Measurements from ENCODE around the gene NSUN6.
"Not testable (repeated sequence)": the region's sequence is repeated elsewhere in the genome, so short reads cannot be mapped to it uniquely, and the experiment has no call there.

NSUN6 gene

GRCh38 chr10:18594574-18595156 lies 56.7 kb downstream of the NSUN6 start:
- DNase-seq (ENCODE audit: extremely low spot score), result peak; percentile 37
- ChIA-PET CTCF (no interaction called here), POLR2A (no interaction called here)
- no peak for TF ChIP-seq ZNF384 (IDR thresholded peaks at IDR 0.05)
- no peak for TF ChIP-seq FOXA1 (IDR thresholded peaks at IDR 0.05)
- no peak for TF ChIP-seq SP1 (IDR thresholded peaks at IDR 0.05)
- no peak for TF ChIP-seq LEF1 (IDR thresholded peaks at IDR 0.05; ENCODE audit: borderline replicate concordance)
- no peak for TF ChIP-seq CTBP1 (IDR thresholded peaks at IDR 0.05; ENCODE audit: borderline replicate concordance)
- TF ChIP-seq L3MBTL2 (conservative IDR thresholded peaks at IDR 0.05), result no peak
- no peak for TF ChIP-seq HDGF (IDR thresholded peaks at IDR 0.05; ENCODE audit: borderline replicate concordance)
- no peak for TF ChIP-seq FOXK2 (IDR thresholded peaks at IDR 0.05)
- no peak for TF ChIP-seq ELF4 (IDR thresholded peaks at IDR 0.05)
- no peak for TF ChIP-seq BHLHE40 (IDR thresholded peaks at IDR 0.05; ENCODE audit: borderline replicate concordance)
- TF ChIP-seq TARDBP (IDR thresholded peaks at IDR 0.05), result no peak
- TF ChIP-seq NFRKB (IDR thresholded peaks at IDR 0.05), result no peak
- TF ChIP-seq FOXM1 (IDR thresholded peaks at IDR 0.05; ENCODE audit: borderline replicate concordance), result no peak
- TF ChIP-seq, protein P1, sequence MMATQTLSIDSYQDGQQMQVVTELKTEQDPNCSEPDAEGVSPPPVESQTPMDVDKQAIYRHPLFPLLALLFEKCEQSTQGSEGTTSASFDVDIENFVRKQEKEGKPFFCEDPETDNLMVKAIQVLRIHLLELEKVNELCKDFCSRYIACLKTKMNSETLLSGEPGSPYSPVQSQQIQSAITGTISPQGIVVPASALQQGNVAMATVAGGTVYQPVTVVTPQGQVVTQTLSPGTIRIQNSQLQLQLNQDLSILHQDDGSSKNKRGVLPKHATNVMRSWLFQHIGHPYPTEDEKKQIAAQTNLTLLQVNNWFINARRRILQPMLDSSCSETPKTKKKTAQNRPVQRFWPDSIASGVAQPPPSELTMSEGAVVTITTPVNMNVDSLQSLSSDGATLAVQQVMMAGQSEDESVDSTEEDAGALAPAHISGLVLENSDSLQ (IDR thresholded peaks at IDR 0.05), result no peak
- TF ChIP-seq SUZ12 (IDR thresholded peaks at IDR 0.05), result no peak
- TF ChIP-seq ARNT (IDR thresholded peaks at IDR 0.05), result no peak

GRCh38 chr10:18591141-18591540 lies 60.2 kb downstream of the NSUN6 start:
- CTCF ChIA-PET, result not testable (repeated sequence)

GRCh38 chr10:18586637-18587036 lies 64.8 kb downstream of the NSUN6 start:
- CTCF ChIA-PET; DNase-seq (ENCODE audit: extremely low spot score); POLR2A ChIA-PET: not testable (repeated sequence)

More at GRCh38 chr10:18591141-18591540, 60.2 kb downstream of the NSUN6 start:
- POLR2A ChIA-PET; DNase-seq (ENCODE audit: extremely low spot score): not testable (repeated sequence)

DNA sequence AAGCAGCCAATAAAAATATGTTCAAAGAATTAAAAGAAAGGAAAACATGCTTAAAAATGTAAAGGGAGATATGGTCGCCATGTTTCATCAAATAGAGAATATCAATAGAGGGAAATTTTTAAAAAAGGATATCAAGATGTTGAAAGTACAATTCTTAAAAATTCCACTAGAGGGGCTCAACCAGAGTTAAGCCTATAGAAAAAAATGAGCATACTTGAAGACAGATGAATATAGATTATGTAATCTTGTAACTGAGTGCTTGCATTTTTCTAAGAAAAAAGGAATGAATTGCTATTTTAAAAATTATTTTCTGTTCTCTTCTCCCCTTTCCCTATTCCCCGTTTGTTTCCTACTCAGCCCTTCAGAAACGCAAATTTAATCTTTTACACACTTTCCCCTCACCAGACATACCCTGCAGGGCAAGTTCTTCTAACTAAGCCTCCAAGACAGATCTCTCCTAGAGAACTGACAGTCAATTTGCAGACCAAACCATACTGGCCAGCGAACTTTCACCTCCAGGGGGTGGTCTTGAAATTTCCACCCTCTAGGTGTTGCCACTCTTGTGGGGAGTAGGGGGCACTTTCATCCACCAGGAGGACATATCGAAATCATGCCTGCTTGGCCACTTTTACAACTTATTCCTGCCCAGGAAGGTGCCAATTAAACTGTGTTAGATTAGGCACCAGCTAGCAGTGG lies 67.7 kb downstream of the NSUN6 start:
- ChIA-PET CTCF (no interaction called here), POLR2A (no interaction called here)
- no peak for DNase-seq (ENCODE audit: extremely low spot score)
- TF ChIP-seq FOXA1 (IDR thresholded peaks at IDR 0.05) (no peak), LEF1 (IDR thresholded peaks at IDR 0.05; ENCODE audit: borderline replicate concordance) (no peak), ELF4 (IDR thresholded peaks at IDR 0.05) (no peak), ARNT (IDR thresholded peaks at IDR 0.05) (no peak), SP1 (IDR thresholded peaks at IDR 0.05) (no peak), L3MBTL2 (conservative IDR thresholded peaks at IDR 0.05) (no peak), BHLHE40 (IDR thresholded peaks at IDR 0.05; ENCODE audit: borderline replicate concordance) (no peak)
- TF ChIP-seq, protein P1 (IDR thresholded peaks at IDR 0.05), result no peak

GRCh38 chr10:18582803-18583202 lies 68.6 kb downstream of the NSUN6 start:
- TF ChIP-seq LEF1 (IDR thresholded peaks at IDR 0.05; ENCODE audit: borderline replicate concordance) (no peak), ELF4 (IDR thresholded peaks at IDR 0.05) (no peak)
- DNase-seq (ENCODE audit: extremely low spot score), result no peak
- POLR2A ChIA-PET, result no interaction called here
- CTCF ChIA-PET, result no interaction called here

DNA sequence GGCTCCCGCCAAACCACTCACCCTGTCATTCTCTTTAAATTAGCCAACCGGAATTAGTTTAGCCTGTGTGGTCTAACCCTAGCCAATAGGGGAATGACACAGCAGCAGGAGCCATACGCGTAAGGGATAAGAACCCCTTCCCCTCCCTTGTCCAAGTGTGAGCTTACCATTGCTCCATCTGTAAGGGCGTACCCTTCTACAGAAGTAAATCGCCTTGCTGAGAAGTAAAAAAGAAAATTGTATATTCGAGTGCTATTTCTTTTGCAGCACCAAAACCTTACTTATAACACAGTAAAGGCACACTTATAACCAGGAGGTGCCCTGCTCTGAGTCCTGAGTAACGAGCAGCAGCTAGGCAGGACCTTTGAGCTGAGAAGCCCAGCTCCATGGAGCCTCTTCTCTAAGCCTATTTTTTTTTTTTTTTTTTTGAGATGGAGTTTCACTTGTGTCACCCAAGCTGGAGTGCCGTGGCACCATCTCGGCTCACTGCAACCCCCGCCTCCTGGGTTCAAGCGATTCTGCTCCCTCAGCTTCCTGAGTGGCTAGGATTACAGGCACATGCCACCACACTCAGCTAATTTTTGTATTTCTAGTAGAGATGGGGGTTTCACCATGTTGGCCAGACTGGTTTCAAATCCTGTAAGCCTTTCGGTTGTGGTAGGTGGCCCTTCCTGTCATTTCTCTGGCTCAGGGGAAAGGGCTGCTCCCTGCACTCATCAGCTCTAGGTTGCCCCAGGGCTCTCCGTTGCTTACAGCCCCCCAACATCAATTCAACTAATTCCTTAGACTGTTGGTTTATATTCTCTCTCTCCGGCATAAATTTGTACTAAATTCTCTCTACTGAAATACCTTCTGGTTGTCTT lies 73.3 kb downstream of the NSUN6 start:
- POLR2A ChIA-PET, result no interaction called here
- TF ChIP-seq CTBP1 (IDR thresholded peaks at IDR 0.05; ENCODE audit: borderline replicate concordance) (no peak), ELF4 (IDR thresholded peaks at IDR 0.05) (no peak), BHLHE40 (IDR thresholded peaks at IDR 0.05; ENCODE audit: borderline replicate concordance) (no peak), ARNT (IDR thresholded peaks at IDR 0.05) (no peak)
- TF ChIP-seq, protein P1 (IDR thresholded peaks at IDR 0.05), result no peak
- no peak for DNase-seq (ENCODE audit: extremely low spot score)
- CTCF ChIA-PET, result no interaction called here

- POLR2A ChIA-PET, result no interaction called here
- DNase-seq (ENCODE audit: extremely low spot score), result no peak
- TF ChIP-seq TARDBP (IDR thresholded peaks at IDR 0.05) (no peak), FOXM1 (IDR thresholded peaks at IDR 0.05; ENCODE audit: borderline replicate concordance) (no peak), ZNF384 (IDR thresholded peaks at IDR 0.05) (no peak), CTBP1 (IDR thresholded peaks at IDR 0.05; ENCODE audit: borderline replicate concordance) (no peak), LEF1 (IDR thresholded peaks at IDR 0.05; ENCODE audit: borderline replicate concordance) (no peak), L3MBTL2 (conservative IDR thresholded peaks at IDR 0.05) (no peak)
- TF ChIP-seq, protein P1 (IDR thresholded peaks at IDR 0.05), result no peak
- CTCF ChIA-PET, result no interaction called here
Observed at GRCh38 chr10:18576586-18576985, 74.8 kb downstream of the NSUN6 start.
